ENCODE results near the gene KRT4.

KRT4 gene

DNA sequence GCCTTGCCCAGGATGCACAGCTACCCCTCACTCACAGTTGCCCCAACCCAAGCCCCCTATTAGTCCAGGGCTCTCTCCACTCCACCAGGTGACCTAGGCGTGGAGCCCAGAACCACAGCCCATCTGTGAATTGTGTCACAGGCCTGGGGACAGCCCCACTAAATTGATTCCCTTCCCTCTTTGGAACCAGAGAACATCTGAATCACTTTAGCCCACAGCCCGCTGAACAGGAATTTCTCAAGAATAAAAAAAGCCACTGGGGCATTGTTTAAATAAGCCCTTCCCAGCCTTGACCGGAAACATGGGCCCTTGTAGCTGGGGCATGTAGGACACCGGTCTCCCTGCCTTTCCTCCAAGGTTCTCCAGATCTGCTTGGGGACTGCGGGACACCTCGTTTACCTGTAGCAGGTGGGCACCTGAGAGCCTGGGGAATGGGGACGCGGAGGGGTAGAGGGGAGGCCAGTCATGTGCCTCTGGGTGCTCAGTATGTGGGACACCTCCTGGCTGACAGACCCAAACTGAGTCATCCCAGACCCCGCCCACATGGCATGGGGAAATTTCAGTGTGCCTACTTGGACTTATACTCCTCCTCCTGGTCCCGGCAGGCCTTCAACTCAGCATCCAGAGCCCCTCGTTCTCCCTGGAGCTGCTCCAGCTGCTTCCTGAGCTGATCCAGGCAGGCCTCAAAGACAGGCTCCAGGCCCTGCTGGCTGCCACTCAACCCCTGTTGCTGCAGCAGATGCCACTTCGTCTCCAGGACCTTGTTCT lies 33.6 kb upstream of the KRT4 start:
- no peaks in the 10 kb centered on the region for H3K9me3 ChIP-seq (ENCODE audit: control insufficient read depth, insufficient read depth, low read length)
- H3K27ac ChIP-seq (ENCODE audit: low read depth, low read length): no peak overlapping the region
- H3K4me1 ChIP-seq (ENCODE audit: control insufficient read depth, insufficient read depth, low read length): no peaks in the 10 kb centered on the region
- no peak overlapping the region for H3K4me3 ChIP-seq (ENCODE audit: low read depth, low read length)
- no peaks in the 10 kb centered on the region for H3K27me3 ChIP-seq (ENCODE audit: control insufficient read depth, insufficient read depth, low read length)
- H3K9ac ChIP-seq (ENCODE audit: low read depth, low read length): no peak overlapping the region
- H3K36me3 ChIP-seq (ENCODE audit: control insufficient read depth, insufficient read depth, low read length): no peaks in the 10 kb centered on the region

DNA sequence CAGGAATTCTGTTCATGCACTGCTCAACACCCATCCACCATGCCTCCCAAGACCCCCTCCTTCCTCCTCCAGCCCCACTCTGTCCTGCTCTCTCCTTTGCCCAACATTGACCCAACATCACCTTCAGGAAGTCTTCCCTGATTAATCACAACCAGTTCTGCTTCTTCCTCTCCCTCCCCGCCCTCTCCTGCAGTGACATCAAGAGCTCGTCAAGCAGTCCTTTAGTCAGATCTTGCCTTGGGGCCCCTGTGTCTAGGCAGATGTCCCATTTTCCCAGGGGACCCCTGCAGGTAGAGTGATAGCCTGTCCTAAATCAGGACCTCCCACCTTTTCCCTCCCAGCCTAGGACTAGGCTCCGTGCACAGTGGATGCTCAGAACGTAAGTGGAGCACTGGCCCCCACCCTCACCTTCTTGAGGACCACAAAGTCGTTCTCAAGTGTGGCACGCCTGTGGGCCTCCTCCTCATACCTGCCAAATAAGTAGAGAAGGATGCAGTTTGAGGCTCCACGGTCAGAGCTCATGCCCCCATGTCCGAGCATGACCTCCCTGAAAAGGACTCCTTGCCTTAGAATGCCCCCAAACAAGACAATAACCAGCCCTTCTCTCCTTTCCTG lies 32.5 kb upstream of the KRT4 start:
- H3K9me3 ChIP-seq (ENCODE audit: control insufficient read depth, insufficient read depth, low read length): no peaks in the 10 kb centered on the region
- no peak overlapping the region for H3K9ac ChIP-seq (ENCODE audit: low read depth, low read length)
- no peaks in the 10 kb centered on the region for H3K27me3 ChIP-seq (ENCODE audit: control insufficient read depth, insufficient read depth, low read length)
- H3K4me3 ChIP-seq (ENCODE audit: low read depth, low read length): no peak overlapping the region
- H3K27ac ChIP-seq (ENCODE audit: low read depth, low read length): no peak overlapping the region
- H3K36me3 ChIP-seq (ENCODE audit: control insufficient read depth, insufficient read depth, low read length): no peaks in the 10 kb centered on the region
- H3K4me1 ChIP-seq (ENCODE audit: control insufficient read depth, insufficient read depth, low read length): no peaks in the 10 kb centered on the region

DNA sequence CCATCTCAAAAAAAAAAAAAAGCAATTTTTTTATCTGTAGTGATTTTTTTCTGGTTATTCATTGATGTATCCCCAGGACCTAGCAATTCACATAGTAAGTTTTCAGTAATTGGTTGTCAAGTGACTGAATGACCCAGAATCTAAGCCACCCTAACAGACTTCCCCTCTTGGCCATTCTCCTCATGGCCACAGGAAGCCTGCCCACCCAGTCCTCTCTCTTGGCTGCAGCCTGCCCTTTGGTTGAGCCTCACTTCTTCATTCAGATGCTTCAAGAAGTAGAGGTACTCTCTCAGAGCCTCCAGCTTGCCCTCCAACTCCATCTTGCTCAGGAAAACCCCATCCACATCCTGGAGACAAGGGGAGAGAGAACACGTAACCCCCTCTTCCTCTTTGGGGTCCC lies 32.0 kb upstream of the KRT4 start:
- Histone ChIP-seq H3K27ac (ENCODE audit: low read depth, low read length) (no peak overlapping the region), H3K36me3 (ENCODE audit: control insufficient read depth, insufficient read depth, low read length) (no peaks in the 10 kb centered on the region), H3K9me3 (ENCODE audit: control insufficient read depth, insufficient read depth, low read length) (no peaks in the 10 kb centered on the region), H3K4me3 (ENCODE audit: low read depth, low read length) (no peak overlapping the region), H3K4me1 (ENCODE audit: control insufficient read depth, insufficient read depth, low read length) (no peaks in the 10 kb centered on the region), H3K9ac (ENCODE audit: low read depth, low read length) (no peak overlapping the region), H3K27me3 (ENCODE audit: control insufficient read depth, insufficient read depth, low read length) (no peaks in the 10 kb centered on the region)

DNA sequence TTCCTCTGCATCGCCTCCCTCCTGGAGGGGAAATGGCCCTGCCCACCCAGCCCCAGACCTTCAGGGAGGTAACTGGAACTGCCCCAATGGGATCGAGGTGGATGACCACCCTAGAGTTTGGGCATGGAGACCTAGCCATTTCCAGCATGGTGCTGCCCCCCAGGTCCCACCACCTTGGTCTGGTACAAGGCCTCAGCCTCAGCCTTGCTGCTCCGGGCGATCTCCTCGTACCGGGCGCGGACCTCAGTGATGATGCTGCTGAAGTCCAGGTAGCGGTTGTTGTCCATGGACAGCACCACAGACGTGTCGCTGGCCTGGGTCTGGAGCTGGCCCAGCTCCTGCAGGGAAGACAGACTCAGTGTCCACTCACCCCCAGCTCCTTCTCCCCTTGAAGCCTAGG lies 30.5 kb upstream of the KRT4 start:
- no peak overlapping the region for H3K4me3 ChIP-seq (ENCODE audit: low read depth, low read length)
- no peak overlapping the region for H3K9ac ChIP-seq (ENCODE audit: low read depth, low read length)
- H3K9me3 ChIP-seq (ENCODE audit: control insufficient read depth, insufficient read depth, low read length): no peaks in the 10 kb centered on the region
- H3K27me3 ChIP-seq (ENCODE audit: control insufficient read depth, insufficient read depth, low read length): no peaks in the 10 kb centered on the region
- no peaks in the 10 kb centered on the region for H3K36me3 ChIP-seq (ENCODE audit: control insufficient read depth, insufficient read depth, low read length)
- no peaks in the 10 kb centered on the region for H3K4me1 ChIP-seq (ENCODE audit: control insufficient read depth, insufficient read depth, low read length)
- no peak overlapping the region for H3K27ac ChIP-seq (ENCODE audit: low read depth, low read length)

DNA sequence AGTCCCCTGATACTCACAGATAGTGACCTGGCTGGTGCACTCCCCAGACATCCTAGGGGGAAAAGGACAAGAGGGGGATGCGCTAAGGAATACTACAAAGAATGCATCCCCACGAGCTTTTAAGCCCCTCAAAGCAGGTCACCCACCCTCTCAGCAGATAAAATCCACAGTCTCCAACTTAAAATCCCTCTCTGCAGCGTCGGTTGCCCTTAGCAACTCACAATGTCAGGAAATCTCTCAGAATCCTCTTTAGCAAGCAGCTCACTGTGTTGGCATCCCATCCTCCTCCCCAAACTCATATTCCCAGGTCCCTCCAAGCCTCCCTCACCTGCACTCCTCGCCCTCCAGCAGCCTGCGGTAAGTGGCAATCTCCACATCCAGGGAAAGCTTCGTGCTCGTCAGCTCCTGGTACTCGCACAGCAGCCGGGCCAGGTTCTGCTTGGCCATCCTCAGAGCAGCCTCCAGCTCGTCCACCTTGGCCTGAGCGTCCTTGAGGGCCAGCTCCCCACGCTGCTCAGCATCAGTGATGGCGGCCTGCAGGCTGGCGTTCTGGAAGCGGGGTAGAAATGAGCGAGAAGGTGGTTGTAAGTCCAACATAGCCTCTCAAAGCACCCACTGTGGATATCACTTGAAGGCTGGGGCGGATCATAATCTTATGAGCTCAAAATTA lies 25.7 kb upstream of the KRT4 start:
- Histone ChIP-seq H3K9ac (ENCODE audit: low read depth, low read length) (no peak overlapping the region), H3K36me3 (ENCODE audit: control insufficient read depth, insufficient read depth, low read length) (no peaks in the 10 kb centered on the region), H3K9me3 (ENCODE audit: control insufficient read depth, insufficient read depth, low read length) (no peaks in the 10 kb centered on the region), H3K27ac (ENCODE audit: low read depth, low read length) (no peak overlapping the region), H3K27me3 (ENCODE audit: control insufficient read depth, insufficient read depth, low read length) (no peaks in the 10 kb centered on the region), H3K4me1 (ENCODE audit: control insufficient read depth, insufficient read depth, low read length) (no peaks in the 10 kb centered on the region), H3K4me3 (ENCODE audit: low read depth, low read length) (no peak overlapping the region)

DNA sequence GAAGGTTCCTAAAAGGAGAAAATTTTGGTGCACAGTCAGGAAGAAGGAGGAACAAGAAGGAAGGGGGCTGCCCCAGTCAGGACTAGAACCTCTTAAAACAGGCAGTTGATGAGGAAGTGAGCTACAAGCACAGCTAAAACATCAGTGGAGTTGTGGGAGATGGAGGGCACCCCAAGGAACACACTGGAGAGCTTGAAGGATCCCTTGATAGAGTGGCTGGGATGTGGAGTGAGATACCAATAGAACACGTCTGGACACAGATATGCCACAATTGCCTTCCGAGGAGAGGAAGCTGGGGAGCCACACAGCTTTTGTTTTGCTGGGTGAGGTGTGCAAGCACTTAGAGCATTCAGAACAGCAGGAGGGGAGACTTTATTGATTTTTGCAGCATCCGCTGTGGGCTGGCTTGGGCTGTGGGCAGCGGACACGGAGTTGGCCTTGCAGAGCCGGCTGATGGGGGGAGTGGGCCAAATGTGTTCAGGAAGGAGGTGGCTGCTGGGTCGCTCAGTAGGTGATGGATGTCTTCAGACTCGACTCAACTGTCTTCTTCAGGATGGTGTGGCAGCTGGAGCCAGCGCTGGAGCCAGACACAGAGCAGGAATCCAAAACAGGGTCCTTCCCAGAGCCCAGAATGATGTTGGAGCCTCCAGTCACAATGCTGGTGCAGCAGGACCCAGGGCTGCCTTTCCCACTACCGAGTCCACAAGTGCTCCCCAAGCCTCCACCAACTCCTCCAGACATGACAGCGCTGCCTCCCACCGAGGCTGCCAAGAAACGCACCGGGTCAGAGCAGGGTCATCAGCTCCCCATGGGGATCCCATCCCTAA lies 24.9 kb upstream of the KRT4 start:
- H3K27me3 ChIP-seq (ENCODE audit: control insufficient read depth, insufficient read depth, low read length): no peaks in the 10 kb centered on the region
- no peak overlapping the region for H3K9ac ChIP-seq (ENCODE audit: low read depth, low read length)
- H3K9me3 ChIP-seq (ENCODE audit: control insufficient read depth, insufficient read depth, low read length): no peaks in the 10 kb centered on the region
- no peak overlapping the region for H3K4me3 ChIP-seq (ENCODE audit: low read depth, low read length)
- no peaks in the 10 kb centered on the region for H3K4me1 ChIP-seq (ENCODE audit: control insufficient read depth, insufficient read depth, low read length)
- H3K27ac ChIP-seq (ENCODE audit: low read depth, low read length): no peak overlapping the region
- H3K36me3 ChIP-seq (ENCODE audit: control insufficient read depth, insufficient read depth, low read length): no peaks in the 10 kb centered on the region

DNA sequence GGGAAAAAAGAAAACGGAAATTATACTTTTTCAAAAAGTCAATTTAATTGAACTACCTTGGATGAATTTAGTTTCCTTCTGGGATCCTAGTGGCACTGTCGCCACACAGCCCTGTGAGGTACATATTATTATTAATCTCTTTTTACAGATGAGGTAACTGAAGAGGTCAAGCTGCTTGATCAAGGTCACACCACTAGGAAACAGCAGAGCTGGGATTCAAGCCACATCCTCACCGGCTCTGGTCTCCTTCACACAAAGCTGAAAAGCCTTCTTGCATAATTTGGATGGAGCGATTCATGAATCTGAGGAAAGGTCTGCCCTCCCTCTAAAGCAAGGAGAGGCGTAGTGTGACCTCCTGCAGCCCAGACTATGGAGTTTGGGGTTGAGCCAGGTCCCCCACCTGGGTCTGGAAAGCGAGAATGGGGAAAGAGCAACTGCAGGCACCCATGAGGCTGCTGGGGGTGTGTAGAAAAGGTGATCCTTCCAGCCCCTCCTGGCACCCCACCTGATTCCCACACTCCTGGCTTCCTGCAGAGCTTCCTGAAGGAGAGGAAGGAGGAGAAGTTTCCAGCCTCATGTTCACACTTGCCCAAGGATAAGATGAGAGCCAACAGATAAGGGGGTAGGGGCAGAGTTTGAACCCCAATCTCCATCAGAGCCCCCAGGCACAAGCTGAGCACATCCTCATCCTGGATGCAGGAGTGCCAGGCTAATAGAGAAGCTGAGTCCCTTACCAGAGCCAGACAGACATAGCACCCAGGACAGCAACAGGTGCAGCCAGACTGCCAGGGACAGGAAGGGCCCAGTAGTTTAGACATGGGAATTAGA lies 24.1 kb upstream of the KRT4 start:
- H3K4me3 ChIP-seq (ENCODE audit: low read depth, low read length): no peak overlapping the region
- no peak overlapping the region for H3K27ac ChIP-seq (ENCODE audit: low read depth, low read length)
- no peaks in the 10 kb centered on the region for H3K36me3 ChIP-seq (ENCODE audit: control insufficient read depth, insufficient read depth, low read length)
- no peaks in the 10 kb centered on the region for H3K27me3 ChIP-seq (ENCODE audit: control insufficient read depth, insufficient read depth, low read length)
- no peaks in the 10 kb centered on the region for H3K9me3 ChIP-seq (ENCODE audit: control insufficient read depth, insufficient read depth, low read length)
- H3K9ac ChIP-seq (ENCODE audit: low read depth, low read length): no peak overlapping the region
- H3K4me1 ChIP-seq (ENCODE audit: control insufficient read depth, insufficient read depth, low read length): no peaks in the 10 kb centered on the region

DNA sequence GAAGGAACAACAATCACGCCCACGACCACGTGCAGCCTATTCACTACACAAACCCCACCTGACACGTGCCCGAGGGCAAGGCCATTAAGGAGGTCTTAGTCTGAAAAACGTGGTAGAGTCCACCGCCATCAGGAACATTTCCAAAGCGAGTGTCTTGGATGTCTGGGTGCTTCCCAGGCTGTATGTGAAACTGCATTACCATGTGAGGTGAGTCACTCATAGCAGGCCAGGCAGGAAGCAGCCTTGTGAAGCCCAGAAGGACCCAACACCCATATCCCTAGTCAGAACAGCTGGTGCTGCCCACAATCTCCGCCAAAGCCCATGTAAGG lies 23.5 kb upstream of the KRT4 start:
- H3K9me3 ChIP-seq (ENCODE audit: control insufficient read depth, insufficient read depth, low read length): no peaks in the 10 kb centered on the region
- H3K9ac ChIP-seq (ENCODE audit: low read depth, low read length): no peak overlapping the region
- H3K27ac ChIP-seq (ENCODE audit: low read depth, low read length): no peak overlapping the region
- no peaks in the 10 kb centered on the region for H3K27me3 ChIP-seq (ENCODE audit: control insufficient read depth, insufficient read depth, low read length)
- no peaks in the 10 kb centered on the region for H3K4me1 ChIP-seq (ENCODE audit: control insufficient read depth, insufficient read depth, low read length)
- no peak overlapping the region for H3K4me3 ChIP-seq (ENCODE audit: low read depth, low read length)
- H3K36me3 ChIP-seq (ENCODE audit: control insufficient read depth, insufficient read depth, low read length): no peaks in the 10 kb centered on the region

DNA sequence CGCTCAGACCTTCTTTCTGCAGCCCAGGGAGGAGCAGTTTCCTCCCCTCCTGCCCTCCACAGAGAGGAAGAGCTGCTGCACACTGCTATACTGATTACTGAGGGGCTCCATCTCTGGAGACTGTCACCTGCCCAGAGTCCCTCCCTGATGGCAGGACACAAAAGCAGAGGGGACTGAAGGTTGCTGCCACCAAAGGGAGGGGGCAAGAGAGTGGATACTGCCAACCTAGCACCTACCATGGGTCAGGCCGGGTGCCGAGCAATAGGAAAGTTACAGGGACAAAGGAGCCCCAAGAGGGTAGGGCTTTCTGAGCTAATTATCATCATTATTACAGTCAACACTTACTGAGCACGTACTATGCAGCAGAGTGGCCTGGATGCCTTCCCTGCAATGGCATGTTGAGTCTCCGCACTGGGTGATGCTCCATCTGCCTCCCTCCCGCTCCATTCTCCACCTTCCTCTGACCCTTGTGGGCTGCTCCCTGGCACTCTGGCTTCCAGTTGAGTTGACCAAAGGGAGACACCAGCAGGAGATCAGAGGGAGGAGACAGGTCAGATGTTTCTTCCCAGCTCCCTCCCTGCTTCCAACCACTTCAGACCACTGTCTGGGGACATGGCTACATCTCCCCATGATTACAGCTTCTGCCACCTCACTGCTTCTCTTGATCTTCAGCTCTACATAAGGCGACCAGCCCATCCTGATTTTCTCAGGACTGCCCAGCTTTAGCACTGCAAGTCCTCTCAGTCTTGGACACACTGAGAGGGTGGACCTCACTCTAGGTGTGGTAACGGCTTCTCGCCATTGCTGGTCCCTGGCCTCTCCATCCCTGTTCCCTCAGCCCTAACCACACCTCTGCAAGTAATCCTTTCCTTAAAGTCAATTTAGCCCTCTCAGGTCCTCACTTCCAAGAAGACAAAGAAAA lies 22.8 kb upstream of the KRT4 start:
- Histone ChIP-seq H3K4me1 (ENCODE audit: control insufficient read depth, insufficient read depth, low read length) (no peaks in the 10 kb centered on the region), H3K9me3 (ENCODE audit: control insufficient read depth, insufficient read depth, low read length) (no peaks in the 10 kb centered on the region), H3K9ac (ENCODE audit: low read depth, low read length) (no peak overlapping the region), H3K27me3 (ENCODE audit: control insufficient read depth, insufficient read depth, low read length) (no peaks in the 10 kb centered on the region), H3K36me3 (ENCODE audit: control insufficient read depth, insufficient read depth, low read length) (no peaks in the 10 kb centered on the region), H3K4me3 (ENCODE audit: low read depth, low read length) (no peak overlapping the region), H3K27ac (ENCODE audit: low read depth, low read length) (no peak overlapping the region)

DNA sequence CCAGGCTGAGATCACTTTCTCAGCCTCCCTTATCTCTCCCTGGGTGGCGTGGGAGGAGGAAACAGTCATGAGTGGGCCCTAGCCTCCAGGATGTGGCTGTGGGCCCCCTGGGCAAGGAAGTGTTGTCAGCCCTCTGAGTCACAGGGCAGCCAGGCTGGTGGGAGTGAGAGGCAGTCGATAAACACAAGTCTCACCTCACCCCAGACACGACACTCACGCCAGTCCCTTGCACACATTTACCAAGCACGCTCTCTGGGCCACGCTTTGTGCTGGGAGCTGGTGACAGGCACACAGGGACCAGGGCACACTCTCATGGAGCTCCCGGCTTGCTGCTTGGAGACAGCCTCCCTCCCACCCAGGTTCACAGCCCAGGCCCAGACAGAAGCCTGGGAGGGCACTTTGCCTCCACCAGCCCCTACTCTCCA lies 22.1 kb upstream of the KRT4 start:
- H3K9ac ChIP-seq (ENCODE audit: low read depth, low read length): no peak overlapping the region
- no peaks in the 10 kb centered on the region for H3K9me3 ChIP-seq (ENCODE audit: control insufficient read depth, insufficient read depth, low read length)
- no peaks in the 10 kb centered on the region for H3K36me3 ChIP-seq (ENCODE audit: control insufficient read depth, insufficient read depth, low read length)
- no peak overlapping the region for H3K27ac ChIP-seq (ENCODE audit: low read depth, low read length)
- no peak overlapping the region for H3K4me3 ChIP-seq (ENCODE audit: low read depth, low read length)
- H3K4me1 ChIP-seq (ENCODE audit: control insufficient read depth, insufficient read depth, low read length): no peaks in the 10 kb centered on the region
- H3K27me3 ChIP-seq (ENCODE audit: control insufficient read depth, insufficient read depth, low read length): no peaks in the 10 kb centered on the region

All from HUES48 (cell line).